GM21737 (cell line): ENCODE measurements around the gene TGFBI.

Source experiments
- ATAC-seq: cut with Tn5 transposase; IDR thresholded peaks from one replicate; pipeline ENCODE4 v1.9.1; 2021; ENCODE audit warnings: mild to moderate bottlenecking, moderate library complexity; ENCODE audit not compliant: unreplicated experiment

Gene TGFBI

GRCh38 chr5:136028782-136029742, at the start of gene TGFBI:
Gene TGFBI (plus strand): TSS chr5:136028988. CDS start chr5:136029056, 68 bp downstream.
- ATAC-seq: no peak

GRCh38 chr5:135978993-135979392, 49.8 kb upstream of the TGFBI start:
- ATAC-seq: no peak

GRCh38 chr5:135979510-135979909, 49.3 kb upstream of the TGFBI start:
- ATAC-seq: no peak

GRCh38 chr5:135980620-135981019, 48.2 kb upstream of the TGFBI start:
- no peak for ATAC-seq

GRCh38 chr5:135985951-135986350, 42.8 kb upstream of the TGFBI start:
- no peak for ATAC-seq

- ATAC-seq: no peak
These were observed 42.4 kb upstream of the TGFBI start for GRCh38 chr5:135986401-135986800.

GRCh38 chr5:135986891-135987401, 41.8 kb upstream of the TGFBI start:
- ATAC-seq: no peak

- ATAC-seq: no peak
These were observed 40.2 kb upstream of the TGFBI start for GRCh38 chr5:135988546-135988945.

- no peak for ATAC-seq
These were observed 39.1 kb upstream of the TGFBI start for GRCh38 chr5:135989686-135990085.

- ATAC-seq: no peak
These were observed 38.1 kb upstream of the TGFBI start for GRCh38 chr5:135990528-135991255.

GRCh38 chr5:135991429-135991828, 37.4 kb upstream of the TGFBI start:
- no peak for ATAC-seq

GRCh38 chr5:135993335-135993879, 35.4 kb upstream of the TGFBI start:
- ATAC-seq: no peak

GRCh38 chr5:135993880-135994636, 34.7 kb upstream of the TGFBI start:
- ATAC-seq: no peak

- no peak for ATAC-seq
These were observed 32.8 kb upstream of the TGFBI start for GRCh38 chr5:135995976-135996375.

GRCh38 chr5:135996611-135997010, 32.2 kb upstream of the TGFBI start:
- ATAC-seq: no peak

GRCh38 chr5:135997673-135998335, 31.0 kb upstream of the TGFBI start:
- ATAC-seq: no peak

GRCh38 chr5:135998889-135999288, 29.9 kb upstream of the TGFBI start:
- no peak for ATAC-seq

GRCh38 chr5:135999406-136000139, 29.2 kb upstream of the TGFBI start:
- ATAC-seq: no peak

- ATAC-seq: no peak
These were observed 28.6 kb upstream of the TGFBI start for GRCh38 chr5:136000147-136000546.
